ENCODE measurements around the gene CCNL1. TPM values are rescaled to one million over a fixed set of nuclear protein-coding genes. Genes with fewer than 3 reads are reported as not detected.
"Not testable (repeated sequence)": the region's sequence is repeated elsewhere in the genome, so short reads cannot be mapped to it uniquely, and the experiment has no call there.

The CCNL1 gene
- 48.0 TPM for polyA plus RNA-seq (2012; ENCODE audit: insufficient read depth, insufficient read length)

DNA sequence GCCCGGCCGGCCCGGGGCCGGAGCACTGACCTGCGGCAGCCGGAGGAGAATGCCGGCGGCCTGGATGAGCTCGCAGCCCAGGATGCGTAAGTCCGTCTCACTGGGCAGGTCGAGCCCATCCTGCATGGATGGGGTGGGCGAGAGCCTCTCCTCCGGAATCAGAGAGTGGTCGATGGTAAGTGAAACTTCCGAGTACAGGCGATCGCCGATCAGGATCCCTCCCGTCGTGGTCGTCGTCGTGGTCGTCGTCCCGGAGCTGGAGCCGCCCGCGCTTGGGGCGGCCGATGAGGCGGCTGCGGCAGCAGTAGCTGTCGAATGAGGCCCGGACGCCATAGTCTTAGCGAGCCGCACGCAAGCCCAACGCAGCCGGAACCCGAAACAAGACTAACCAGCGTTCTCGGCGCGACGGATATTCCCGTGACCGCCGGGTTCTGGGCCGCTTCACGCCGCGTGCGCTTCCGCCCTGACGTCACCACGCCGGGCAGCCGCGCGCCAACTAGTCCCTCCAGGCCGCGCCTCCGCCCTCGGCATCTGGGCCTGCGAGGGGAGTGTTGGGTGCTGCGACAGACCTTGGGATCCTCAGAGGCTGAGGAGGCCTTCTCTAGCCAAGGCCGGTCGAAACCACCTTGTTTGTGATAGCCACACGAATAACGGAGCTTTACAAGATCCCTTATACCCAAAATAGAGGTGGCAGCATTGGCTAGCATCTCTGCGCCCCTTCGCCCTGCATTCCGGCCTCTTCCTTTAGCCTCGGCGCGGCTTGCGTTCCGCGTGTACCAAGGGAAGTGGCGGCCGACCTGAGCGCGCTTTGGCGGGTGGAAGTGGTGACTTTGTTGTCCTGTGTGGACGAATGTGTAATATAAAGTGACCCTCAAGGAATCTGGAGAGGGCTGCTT lies at the start of gene CCNL1:
Gene CCNL1, minus strand, starts transcription at position 386 of the 896 bp plus-strand sequence. Its CDS starts 53 bp downstream, at position 333.
- peak; percentile 95 for DNase-seq (ENCODE audit: low read depth, low spot score)

DNA sequence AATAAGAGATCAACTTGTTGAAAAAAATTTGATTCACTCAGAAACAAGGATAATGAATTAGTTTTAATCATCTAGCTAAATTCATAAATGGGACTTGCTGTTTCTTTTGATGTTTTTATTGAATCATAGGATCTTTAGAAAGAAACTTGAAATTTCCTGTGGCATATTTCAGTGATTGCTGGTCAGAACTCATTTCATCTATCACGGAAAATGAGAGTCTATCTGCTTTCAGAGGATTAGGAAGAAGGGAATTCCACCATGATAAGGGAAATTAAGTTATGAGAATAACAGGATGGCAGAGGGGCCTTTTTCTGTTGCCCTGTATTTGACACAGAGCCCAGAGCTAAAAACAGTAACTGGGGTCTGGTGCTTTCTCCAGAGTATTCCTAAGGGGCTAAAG lies 44.9 kb upstream of the CCNL1 start:
- H3K4me3 ChIP-seq (ENCODE audit: low read length): no peak overlapping the region
- no peak for DNase-seq (ENCODE audit: low read depth, low spot score)

More for the DNA sequence above, at the start of gene CCNL1:
- peak within 1 kb of the TSS; percentile 88 for H3K4me3 ChIP-seq (ENCODE audit: low read length)

DNA sequence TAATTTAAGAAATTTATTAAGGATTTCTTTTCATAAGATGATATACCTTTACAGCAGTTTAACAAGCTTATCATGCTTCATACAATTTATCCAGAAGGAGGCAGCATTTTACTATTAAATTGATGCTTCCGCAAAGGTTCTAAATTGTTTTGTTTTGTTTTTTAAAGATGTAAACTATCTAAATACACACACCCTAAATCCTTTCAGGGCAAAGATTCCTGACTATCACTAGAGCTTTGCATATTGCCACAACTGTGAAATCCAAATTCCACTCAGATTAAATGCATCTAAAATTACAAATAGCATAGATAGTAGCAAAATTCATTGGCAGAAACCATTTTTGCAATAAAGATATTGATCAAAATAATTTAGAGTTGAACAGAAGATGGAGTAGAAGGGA lies 44.5 kb upstream of the CCNL1 start:
- H3K4me3 ChIP-seq (ENCODE audit: low read length): no peak overlapping the region
- no peak for DNase-seq (ENCODE audit: low read depth, low spot score)

DNA sequence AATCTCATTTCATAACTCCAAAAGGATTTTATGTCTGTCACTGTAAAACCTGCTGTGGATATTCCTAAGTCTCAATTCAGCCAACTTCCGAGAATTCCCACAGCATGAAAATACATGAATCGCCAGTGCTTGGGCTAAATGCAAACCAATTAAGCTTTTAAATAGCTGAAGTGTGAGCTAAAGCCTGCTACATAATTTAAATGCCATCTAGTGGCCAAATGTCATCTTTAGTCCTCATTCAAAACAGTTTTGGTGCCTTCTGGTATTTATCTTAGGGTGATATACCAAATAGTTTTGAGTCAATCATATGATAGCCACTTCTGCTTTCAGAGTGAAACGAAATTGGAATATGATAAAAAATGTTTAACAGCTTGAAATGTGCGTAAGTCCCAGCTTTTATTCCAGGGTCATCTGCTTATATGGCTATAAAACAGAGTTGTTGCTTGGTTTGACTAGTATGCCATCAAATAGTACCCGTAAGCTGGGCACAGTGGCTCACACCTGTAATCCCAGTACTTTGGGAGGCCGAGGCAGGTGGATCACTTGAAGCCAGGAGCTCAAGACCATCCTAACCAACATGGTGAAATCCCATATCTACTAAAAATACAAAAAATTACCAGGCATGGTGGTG lies 41.8 kb upstream of the CCNL1 start:
- peak; percentile 34 for DNase-seq (ENCODE audit: low read depth, low spot score)
- H3K4me3 ChIP-seq (ENCODE audit: low read length): no peak overlapping the region

DNA sequence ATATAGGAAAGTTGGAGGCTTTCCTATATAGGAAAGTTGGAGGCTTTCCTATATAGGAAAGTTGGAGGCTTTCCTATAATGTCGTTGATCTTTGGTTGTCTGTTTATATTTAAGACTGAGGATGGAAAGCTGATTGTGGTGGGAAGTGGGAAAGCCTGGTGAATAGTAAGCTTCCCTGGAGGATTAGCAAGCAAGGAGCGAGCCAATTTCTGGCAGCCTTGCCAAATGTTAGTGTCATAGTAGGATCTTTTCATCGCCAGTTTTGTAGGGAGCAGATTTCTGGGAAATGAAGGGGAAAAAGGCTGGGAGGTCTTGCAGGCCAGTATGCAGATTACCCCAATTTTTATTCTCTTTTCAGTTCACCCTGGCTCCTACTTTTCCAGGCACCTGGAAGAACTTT lies 39.9 kb upstream of the CCNL1 start:
- DNase-seq (ENCODE audit: low read depth, low spot score): no peak

DNA sequence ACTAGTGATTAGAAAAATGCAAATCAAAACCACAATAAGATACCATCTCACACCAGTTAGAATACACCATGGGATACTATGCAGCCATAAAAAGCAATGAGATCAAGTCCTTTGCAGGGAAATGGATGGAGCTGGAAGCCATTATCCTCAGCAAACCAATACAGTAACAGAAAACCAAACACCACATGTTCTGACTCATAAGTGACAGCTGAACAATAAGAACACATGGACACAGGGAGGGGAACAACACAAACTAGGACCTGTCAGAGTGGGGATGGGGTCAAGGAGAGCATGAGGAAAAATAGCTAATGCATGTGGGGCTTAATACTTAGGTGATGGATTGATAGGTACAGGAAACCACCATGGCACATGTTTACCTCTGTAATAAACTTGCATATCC lies 36.0 kb upstream of the CCNL1 start:
- H3K4me3 ChIP-seq (ENCODE audit: low read length): no peak overlapping the region
- DNase-seq (ENCODE audit: low read depth, low spot score): no peak

More for the DNA sequence above, 39.9 kb upstream of the CCNL1 start:
- no peak overlapping the region for H3K4me3 ChIP-seq (ENCODE audit: low read length)

DNA sequence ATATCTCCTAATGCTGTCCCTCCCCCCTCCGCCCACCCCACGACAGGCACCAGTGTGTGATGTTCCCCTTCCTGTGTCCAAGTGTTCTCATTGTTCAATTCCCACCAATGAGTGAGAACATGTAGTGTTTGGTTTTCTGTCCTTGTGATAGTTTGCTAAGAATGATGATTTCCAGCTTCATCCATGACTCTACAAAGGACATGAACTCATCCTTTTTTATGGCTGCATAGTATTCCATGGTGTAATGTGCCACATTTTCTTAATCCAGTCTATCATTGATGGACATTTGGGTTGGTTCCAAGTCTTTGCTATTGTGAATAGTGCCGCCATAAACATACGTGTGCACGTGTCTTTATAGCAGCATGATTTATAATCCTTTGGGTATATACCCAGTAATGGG lies 31.2 kb upstream of the CCNL1 start:
- not testable (repeated sequence) for DNase-seq (ENCODE audit: low read depth, low spot score); H3K4me3 ChIP-seq (ENCODE audit: low read length)

DNA sequence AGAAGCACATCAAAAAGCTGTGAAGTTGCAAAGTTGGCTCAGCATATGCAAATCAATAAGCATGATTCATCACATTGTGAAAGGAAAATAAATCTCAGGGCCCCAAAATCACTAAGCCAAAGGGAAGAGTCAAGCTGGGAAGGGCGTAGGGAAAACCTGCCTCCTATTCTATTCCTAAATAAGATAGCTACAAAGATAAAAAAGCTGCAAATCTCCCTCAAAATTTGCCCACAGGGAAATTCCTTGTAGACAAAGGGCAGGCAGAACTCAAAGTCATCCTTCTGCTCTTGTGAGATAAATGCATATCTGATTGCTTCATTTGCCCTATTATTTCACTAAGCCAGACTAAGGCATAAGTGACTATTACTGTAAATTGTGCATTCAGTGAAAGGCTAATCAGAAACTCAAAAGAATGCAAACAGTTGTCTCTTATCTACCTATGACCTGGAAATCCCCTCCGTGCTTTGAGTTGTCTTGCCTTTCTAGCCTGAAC lies 30.5 kb upstream of the CCNL1 start:
- DNase-seq (ENCODE audit: low read depth, low spot score): no peak
- no peak overlapping the region for H3K4me3 ChIP-seq (ENCODE audit: low read length)

DNA sequence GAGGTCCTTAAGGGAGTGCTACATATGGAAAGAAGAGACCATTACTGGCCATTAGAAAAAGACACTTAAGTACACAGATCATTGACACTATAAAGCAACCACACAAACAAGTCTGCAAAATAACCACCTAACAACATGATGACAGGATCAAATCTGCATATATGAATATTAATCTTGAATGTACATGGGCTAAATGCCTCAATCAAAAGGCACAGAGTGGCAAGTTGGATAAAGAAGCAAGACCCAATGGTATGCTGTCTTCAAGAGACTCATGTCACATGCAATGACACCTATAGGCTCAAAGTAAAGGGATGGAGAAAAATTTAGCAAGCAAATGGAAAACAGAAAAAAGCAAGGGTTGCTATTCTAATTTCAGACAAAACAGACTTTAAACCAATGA lies 28.4 kb upstream of the CCNL1 start:
- no peak overlapping the region for H3K4me3 ChIP-seq (ENCODE audit: low read length)
- no peak for DNase-seq (ENCODE audit: low read depth, low spot score)

DNA sequence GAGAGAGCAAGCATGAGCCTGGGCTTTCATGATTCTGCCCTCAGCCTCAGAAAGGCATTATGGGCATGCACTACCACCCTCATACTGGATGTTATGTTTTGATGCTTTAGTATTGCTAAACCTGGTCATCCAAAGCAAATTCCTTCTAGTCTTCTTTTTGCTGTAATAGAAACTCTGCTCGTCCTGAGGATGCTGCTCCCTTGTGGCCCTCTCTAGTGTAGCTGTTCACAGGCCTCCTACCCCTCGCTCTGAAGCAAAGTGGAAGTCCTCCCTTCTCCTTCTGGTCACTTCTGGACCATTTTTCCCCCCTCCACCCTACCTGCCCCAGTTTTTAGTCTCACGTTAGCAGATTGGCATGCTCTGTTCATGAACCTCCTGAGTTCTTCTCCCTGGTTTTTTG lies 22.9 kb upstream of the CCNL1 start:
- no peak for DNase-seq (ENCODE audit: low read depth, low spot score)
- H3K4me3 ChIP-seq (ENCODE audit: low read length): no peak overlapping the region

DNA sequence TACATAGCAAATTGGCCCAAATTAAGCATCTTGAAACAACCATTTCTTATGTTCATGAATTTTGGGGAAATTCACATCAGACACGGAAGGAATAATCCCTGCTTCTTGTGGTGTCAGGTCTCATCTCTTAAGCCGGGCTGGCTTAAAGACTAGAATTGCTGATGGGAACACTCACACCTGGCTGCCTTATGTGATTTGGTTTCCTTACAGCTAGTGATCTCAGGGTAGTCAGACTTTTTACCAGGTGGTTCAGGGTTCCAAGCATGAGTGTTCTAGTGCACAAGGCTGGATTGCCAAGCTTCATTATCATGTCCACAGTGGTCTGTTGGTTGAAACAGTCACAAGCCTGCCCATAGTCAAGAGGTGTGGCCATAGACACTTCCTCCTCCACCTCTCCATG lies 20.3 kb upstream of the CCNL1 start:
- DNase-seq (ENCODE audit: low read depth, low spot score): no peak
- H3K4me3 ChIP-seq (ENCODE audit: low read length): no peak overlapping the region

DNA sequence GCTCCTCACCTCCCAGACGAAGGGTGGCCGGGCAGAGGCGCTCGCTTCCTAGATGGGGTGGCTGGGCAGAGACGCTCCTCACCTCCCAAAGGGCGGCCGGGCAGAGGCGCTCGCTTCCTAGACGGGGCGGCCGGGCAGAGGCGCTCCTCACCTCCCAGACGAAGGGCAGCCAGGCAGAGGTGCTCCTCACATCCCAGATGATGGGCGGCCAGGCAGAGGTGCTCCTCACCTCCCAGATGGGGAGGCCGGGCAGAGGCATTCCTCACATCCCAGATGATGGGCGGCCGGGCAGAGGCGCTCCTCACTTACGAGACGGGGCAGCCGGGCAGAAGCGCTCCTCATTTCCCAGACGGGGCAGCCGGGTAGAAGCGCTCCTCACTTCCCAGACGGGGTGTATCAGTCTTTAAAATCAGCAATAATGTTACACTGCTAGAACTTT lies 19.4 kb upstream of the CCNL1 start:
- no peak overlapping the region for H3K4me3 ChIP-seq (ENCODE audit: low read length)
- DNase-seq (ENCODE audit: low read depth, low spot score): no peak

DNA sequence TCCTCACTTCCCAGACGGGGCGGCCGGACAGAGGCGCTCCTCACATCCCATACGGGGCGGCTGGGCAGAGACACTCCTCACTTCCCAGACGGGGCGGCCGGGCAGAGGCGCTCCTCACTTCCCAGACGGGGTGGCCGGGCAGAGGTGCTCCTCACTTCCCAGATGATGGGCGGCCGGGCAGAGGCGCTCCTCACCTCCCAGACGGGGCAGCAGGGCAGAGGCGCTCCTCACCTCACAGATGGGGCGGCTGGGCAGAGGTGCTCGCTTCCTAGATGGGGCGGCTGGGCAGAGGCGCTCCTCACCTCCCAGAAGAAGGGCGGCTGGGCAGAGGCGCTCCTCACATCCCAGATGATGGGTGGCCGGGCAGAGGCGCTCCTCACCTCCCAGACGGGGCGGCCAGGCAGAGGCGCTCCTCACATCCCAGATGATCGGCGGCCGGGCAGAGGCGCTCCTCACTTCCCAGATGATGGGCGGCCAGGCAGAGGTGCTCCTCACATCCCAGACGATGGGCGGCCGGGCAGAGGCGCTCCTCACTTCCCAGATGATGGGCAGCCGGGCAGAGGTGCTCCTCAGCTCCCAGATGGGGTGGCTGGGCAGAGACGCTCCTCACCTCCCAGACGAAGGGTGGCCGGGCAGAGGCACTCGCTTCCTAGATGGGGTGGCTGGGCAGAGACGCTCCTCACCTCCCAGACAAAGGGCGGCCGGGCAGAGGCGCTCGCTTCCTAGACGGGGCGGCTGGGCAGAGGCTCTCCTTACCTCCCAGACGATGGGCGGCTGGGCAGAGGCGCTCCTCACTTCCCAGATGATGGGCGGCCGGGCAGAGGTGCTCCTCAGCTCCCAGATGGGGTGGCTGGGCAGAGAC lies 18.8 kb upstream of the CCNL1 start:
- H3K4me3 ChIP-seq (ENCODE audit: low read length); DNase-seq (ENCODE audit: low read depth, low spot score): not testable (repeated sequence)

DNA sequence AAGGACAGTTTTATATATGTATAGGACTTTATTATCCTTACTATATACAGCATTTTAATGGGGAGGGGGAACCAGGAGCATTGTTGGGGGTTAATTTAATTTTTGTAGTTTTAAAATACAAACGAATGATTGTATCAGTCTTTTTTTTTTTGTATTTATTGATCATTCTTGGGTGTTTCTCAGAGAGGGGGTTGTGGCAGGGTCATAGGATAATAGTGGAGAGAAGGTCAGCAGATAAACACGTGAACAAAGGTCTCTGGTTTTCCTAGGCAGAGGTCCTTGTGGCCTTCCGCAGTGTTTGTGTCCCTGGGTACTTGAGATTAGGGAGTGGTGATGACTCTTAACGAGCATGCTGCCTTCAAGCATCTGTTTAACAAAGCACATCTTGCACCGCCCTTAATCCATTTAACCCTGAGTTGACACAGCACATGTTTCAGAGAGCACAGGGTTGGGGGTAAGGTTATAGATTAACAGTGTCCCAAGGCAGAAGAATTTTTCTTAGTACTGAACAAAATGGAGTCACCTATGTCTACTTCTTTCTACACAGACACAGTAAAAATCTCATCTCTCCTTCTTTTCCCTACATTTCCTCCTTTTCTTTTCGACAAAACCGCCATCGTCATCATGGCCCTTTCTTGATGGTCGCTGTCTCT lies 18.0 kb upstream of the CCNL1 start:
- DNase-seq (ENCODE audit: low read depth, low spot score); H3K4me3 ChIP-seq (ENCODE audit: low read length): not testable (repeated sequence)

DNA sequence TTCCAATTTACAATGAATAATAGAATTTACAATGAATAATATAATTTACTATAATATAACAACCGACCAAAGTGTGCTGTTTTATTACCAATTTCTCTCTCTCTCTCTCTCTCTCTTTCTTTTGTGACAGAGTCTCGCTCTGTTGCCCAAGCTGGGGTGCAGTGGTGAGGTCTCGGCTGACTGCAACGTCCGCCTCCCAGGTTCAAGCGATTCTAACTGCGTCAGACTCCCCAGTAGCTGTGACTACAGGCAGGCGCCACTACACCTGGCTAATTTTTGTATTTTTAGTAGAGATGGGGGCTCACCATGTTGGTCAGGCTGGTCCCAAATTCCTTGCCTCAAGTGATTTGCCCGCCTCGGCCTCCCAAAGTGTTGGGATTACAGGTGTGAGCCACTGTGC lies 17.0 kb upstream of the CCNL1 start:
- DNase-seq (ENCODE audit: low read depth, low spot score): no peak
- no peak overlapping the region for H3K4me3 ChIP-seq (ENCODE audit: low read length)

DNA sequence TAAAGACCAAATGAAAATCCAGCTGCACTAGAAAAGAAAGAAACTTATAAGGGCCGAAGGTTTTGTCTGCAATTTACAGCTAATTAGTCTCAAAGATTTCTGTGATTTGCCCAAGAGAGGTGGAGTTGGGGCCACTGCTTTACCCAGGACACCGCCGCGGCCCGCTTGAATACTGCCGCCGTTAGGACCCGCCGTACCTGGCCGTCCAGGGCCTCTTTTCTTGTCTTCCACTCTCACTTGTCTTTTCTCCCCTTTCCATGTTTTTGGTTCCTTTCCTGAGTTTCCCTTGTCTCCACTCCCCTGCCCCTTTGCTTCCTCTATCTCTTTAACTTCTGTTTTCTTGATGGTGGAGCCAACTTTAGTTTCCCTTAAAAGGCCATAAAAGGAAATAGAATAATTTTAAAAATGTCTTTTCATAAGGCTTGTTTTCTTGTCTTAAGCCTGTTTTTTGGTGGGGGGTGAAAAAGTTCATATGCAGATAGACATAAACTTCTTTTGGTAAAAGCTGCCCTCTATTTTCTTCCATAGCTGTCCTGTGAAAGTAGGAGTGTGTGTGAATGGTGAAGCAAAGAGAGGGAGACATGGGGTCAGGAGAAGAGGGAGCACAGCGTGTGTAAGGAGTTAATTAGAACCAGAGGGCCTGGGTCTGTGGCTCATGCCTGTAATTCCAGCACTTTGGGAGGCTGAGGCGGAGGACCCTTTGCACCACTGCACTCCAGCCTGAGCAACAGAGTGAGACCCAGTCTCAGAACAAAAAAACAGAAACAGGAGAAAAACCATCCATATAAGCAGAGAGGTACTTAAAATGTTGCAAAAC lies 16.0 kb upstream of the CCNL1 start:
- H3K4me3 ChIP-seq (ENCODE audit: low read length): peak overlapping the region; percentile 74
- no peak for DNase-seq (ENCODE audit: low read depth, low spot score)

DNA sequence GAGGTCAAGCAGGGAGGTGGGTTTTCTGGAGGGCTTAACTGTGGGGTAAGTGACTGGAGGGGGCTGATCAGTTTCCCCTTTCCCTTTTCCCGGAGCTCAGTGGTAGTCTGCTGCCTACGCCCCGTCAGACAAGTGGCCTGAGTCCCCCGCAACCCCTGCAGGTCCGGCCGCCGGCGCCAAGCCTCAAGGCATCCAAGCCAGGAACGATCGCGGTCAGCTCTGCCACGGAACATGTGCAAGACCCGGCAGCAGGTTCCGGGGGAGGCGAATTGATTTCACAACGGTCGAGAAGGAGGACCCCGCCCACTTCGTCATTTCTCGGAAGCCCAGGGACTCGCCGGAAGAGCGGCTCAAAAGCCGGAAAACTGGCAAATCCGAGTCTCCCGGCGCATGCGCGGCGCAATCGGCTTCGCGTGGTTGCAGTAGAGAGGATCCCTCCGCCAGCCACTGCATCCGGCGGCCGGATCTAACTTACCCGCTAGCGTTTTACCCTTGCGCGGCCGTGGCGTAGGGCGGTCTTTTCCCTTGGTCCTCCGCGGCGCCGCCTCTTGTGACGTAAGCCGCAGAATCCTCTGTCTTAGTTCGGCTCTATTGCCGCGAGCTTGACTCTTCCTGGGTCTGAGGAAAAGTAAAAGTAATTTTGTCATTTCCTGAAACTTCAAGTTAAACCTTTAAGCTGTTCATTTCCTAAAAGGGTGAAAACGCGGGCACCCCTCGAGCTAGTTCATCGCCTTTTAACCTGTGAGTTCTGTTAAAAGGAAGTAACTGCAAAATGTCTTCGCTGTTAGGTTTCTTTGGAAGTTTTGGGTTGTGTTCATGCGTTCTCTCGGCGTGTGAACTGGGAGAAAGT lies 14.9 kb upstream of the CCNL1 start:
- DNase-seq (ENCODE audit: low read depth, low spot score): peak; percentile 99
- H3K4me3 ChIP-seq (ENCODE audit: low read length): peak overlapping the region; percentile 74
